ENCODE measurements around the gene YPEL1.
"Not testable (repeated sequence)": the region's sequence is repeated elsewhere in the genome, so short reads cannot be mapped to it uniquely, and the experiment has no call there.

YPEL1 gene

DNA sequence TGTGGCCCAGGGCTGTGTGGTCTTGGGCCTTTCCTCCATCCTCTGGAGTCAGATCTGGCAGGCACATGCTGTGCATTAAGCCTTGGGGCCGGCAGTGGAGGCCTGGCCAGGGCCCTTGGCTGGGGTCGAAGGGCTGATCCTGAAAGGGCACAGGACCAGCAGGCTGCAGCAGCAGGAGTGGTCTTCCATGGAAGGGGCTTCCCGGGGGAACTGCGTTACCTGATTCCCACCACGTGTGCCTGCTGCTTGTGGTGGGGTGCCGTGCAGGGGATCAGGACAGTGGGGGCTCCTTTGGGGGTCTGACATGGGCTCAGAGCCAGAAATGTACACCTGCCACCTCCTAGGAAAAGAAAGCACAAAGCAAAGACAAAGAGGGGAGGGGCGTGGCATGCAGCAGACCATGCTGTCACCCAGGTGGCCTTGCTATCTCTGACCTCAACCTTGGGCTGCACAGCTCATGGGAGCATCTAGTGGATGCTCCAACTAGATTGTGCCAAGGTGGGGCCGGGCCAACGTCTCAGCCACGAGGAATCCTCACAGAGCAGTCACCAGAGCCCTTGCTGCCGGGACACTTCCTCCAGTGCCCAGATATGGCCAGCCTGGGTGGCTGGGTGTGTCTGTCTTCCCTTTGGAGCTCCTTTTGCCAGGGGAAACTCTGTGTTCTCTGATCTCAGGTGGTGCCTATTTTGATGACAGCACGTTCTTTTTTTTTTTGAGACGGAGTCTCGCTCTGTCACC is 17.9 kb upstream of the YPEL1 start:
- 83 to 91% methylated on average over 12 to 13 of the region's 14 CpGs for WGBS, 2 experiments (ENCODE audit: insufficient coverage in 2 of 2)
- H3K9me3 ChIP-seq (ENCODE audit: control insufficient read depth, low read length), result no peaks in the 10 kb centered on the region
- H3K36me3 ChIP-seq (ENCODE audit: control insufficient read depth, insufficient read depth, low read length), result peaks cover 14% of the 10 kb centered on the region
- H3K4me3 ChIP-seq (ENCODE audit: extremely low read depth, insufficient read depth, low read length, poor library complexity, severe bottlenecking), result no peak overlapping the region
- no peak overlapping the region for H3K27ac ChIP-seq (ENCODE audit: low read depth, low read length, severe bottlenecking)
- peaks cover 20% of the 10 kb centered on the region for H3K4me1 ChIP-seq (ENCODE audit: control insufficient read depth, insufficient read depth, low read length, poor library complexity, severe bottlenecking)

DNA sequence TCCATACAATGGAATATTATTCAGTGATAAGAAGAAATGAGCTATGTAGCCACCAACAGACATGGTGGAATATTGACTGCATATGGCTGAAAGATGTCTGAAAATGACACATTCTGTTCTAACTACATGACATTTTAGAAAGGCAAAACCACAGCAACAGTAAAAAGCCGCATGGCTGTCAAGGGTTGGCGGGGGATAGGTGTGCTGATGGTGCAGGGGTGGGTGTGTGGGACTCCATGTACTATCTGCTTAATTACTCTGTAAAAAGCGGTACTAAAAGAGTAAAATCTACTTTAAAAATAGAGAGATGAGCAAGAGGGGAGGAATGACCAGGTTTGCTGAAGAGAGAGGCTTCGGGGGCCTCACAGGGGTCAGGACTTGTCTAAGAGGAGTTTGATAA is 16.7 kb upstream of the YPEL1 start:
- no peak overlapping the region for H3K27ac ChIP-seq (ENCODE audit: low read depth, low read length, severe bottlenecking)
- H3K36me3 ChIP-seq (ENCODE audit: control insufficient read depth, insufficient read depth, low read length), result peaks cover 6% of the 10 kb centered on the region
- H3K9me3 ChIP-seq (ENCODE audit: control insufficient read depth, low read length), result no peaks in the 10 kb centered on the region
- peaks cover 17% of the 10 kb centered on the region for H3K4me1 ChIP-seq (ENCODE audit: control insufficient read depth, insufficient read depth, low read length, poor library complexity, severe bottlenecking)
- WGBS, 2 experiments (ENCODE audit: insufficient coverage in 2 of 2), result 100% methylated on average over 1 of the region's 4 CpGs; no CpG with 5 or more reads in 1 of the 2 experiments
- no peak overlapping the region for H3K4me3 ChIP-seq (ENCODE audit: extremely low read depth, insufficient read depth, low read length, poor library complexity, severe bottlenecking)

DNA sequence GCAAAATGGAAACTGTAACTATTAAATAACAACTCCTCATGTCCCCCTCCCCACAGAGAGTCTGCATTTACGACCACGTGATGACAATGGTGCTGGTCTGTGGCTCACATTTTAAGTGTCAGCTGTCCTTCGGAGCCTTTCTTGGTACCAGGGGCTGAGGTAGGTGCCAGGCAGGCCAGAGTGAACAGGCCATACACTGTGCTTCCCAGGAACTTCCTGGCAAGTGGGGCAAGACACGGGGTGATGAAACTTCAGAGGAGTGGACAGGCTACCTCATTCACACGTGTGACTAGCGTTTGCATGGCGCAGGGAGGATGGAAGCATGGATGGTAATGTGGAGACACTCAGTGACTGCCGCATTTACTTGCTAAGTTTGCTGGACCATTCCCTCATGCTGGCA is 10.4 kb upstream of the YPEL1 start:
- no peaks in the 10 kb centered on the region for H3K36me3 ChIP-seq (ENCODE audit: control insufficient read depth, insufficient read depth, low read length)
- 89 to 100% methylated on average over 5 to 7 of the region's 8 CpGs for WGBS, 2 experiments (ENCODE audit: insufficient coverage in 2 of 2)
- no peak overlapping the region for H3K27ac ChIP-seq (ENCODE audit: low read depth, low read length, severe bottlenecking)
- H3K4me3 ChIP-seq (ENCODE audit: extremely low read depth, insufficient read depth, low read length, poor library complexity, severe bottlenecking), result no peak overlapping the region
- no peaks in the 10 kb centered on the region for H3K4me1 ChIP-seq (ENCODE audit: control insufficient read depth, insufficient read depth, low read length, poor library complexity, severe bottlenecking)
- H3K9me3 ChIP-seq (ENCODE audit: control insufficient read depth, low read length), result no peaks in the 10 kb centered on the region

DNA sequence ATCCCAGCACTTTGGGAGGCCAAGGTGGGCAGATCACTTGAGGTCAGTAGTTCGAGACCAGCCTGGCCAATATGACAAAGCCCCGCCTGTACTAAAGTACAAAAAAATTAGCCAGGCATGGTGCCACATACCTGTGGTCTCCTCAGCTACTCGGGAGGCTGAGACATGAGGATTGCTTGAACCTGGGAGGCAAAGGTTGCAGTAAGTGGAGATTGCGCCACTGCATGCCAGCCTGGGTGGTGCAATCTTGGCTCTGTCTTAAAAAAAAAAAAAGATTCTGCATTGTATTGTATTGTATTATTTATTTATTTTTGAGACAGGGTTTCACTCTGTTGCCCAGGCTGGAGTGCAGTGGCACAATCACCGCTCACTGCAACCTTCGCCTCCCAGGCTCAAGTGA is 9.3 kb upstream of the YPEL1 start:
- not testable (repeated sequence) for H3K36me3 ChIP-seq (ENCODE audit: control insufficient read depth, insufficient read depth, low read length); H3K9me3 ChIP-seq (ENCODE audit: control insufficient read depth, low read length); H3K4me1 ChIP-seq (ENCODE audit: control insufficient read depth, insufficient read depth, low read length, poor library complexity, severe bottlenecking); H3K27ac ChIP-seq (ENCODE audit: low read depth, low read length, severe bottlenecking); H3K4me3 ChIP-seq (ENCODE audit: extremely low read depth, insufficient read depth, low read length, poor library complexity, severe bottlenecking)
- 91 to 97% methylated on average over 4 to 5 of the region's 6 CpGs for WGBS, 2 experiments (ENCODE audit: insufficient coverage in 2 of 2)

DNA sequence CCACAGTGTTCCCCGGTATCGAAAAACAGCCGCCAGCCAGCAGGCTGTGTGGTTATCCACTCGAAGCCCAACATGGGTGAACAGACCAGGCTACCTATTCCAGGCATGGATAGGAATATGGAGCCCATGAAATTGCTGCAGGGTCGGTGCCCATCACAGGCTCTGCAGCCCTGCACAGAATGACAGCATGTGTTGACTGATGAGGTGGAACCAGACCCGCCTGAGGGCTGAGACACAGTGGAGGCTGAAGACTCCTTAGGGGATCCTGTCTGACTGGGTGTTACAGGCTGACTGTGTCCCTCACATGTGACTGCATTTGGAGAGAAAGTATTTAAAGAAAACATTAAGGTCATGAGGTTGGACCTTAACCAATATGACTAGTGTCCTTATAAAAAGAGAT is 6.2 kb upstream of the YPEL1 start:
- 87 to 93% methylated on average over 6 of the region's 6 CpGs for WGBS, 2 experiments (ENCODE audit: insufficient coverage in 2 of 2)
- no peaks in the 10 kb centered on the region for H3K9me3 ChIP-seq (ENCODE audit: control insufficient read depth, low read length)
- H3K27ac ChIP-seq (ENCODE audit: low read depth, low read length, severe bottlenecking), result no peak overlapping the region
- H3K4me3 ChIP-seq (ENCODE audit: extremely low read depth, insufficient read depth, low read length, poor library complexity, severe bottlenecking), result no peak overlapping the region
- no peaks in the 10 kb centered on the region for H3K36me3 ChIP-seq (ENCODE audit: control insufficient read depth, insufficient read depth, low read length)
- H3K4me1 ChIP-seq (ENCODE audit: control insufficient read depth, insufficient read depth, low read length, poor library complexity, severe bottlenecking), result no peaks in the 10 kb centered on the region

DNA sequence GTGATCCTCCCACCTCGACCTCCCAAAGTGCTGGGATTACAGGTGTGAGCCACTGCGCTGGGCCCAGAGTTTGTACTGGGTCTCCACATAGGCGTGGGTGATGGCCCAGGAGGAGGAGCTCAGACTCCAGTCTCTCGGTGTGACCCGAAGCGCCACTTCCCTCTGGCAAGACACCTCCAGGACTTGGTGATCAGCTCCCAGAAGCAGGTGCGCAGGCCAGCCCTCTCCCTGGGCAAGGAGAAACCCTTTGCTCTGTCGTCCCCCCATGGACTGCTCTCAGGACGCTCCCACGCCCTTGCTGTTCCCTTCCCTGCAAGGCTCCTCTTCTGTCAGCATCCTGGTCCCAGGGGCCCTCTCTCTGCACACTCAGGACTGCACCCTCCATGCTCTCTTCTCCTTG is 5.5 kb upstream of the YPEL1 start:
- Histone ChIP-seq H3K4me3 (ENCODE audit: extremely low read depth, insufficient read depth, low read length, poor library complexity, severe bottlenecking) (no peak overlapping the region), H3K9me3 (ENCODE audit: control insufficient read depth, low read length) (no peaks in the 10 kb centered on the region), H3K4me1 (ENCODE audit: control insufficient read depth, insufficient read depth, low read length, poor library complexity, severe bottlenecking) (no peaks in the 10 kb centered on the region), H3K27ac (ENCODE audit: low read depth, low read length, severe bottlenecking) (no peak overlapping the region), H3K36me3 (ENCODE audit: control insufficient read depth, insufficient read depth, low read length) (no peaks in the 10 kb centered on the region)
- 86% methylated on average over 10 of the region's 10 CpGs for WGBS, 2 experiments (ENCODE audit: insufficient coverage in 2 of 2)

DNA sequence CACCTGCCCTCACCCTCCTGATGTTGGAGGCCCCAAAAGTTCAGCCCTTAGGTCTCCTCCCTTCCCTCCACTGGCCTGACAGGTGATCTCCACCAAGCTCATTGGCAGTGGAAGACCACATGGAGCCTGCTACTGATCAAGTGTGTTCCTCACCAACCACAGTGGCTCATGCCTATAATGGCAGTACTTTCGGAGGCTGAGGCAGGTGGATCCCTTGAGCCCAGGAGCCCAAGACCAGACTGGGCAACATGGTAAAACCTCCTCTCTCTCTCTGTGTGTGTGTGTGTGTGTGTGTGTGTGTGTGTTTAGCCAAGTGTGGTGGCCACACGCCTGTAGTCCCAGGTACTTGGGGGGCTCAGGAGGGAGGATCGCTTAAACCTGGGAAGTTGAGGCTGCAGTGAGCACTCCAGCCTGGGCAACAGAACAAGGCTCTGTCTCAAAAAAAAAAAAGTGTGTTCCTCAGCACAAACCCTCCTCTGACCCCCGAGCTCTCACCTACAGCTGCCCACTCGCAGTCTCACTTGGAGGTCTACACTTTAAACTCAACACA is 4.3 kb upstream of the YPEL1 start:
- no peak overlapping the region for H3K27ac ChIP-seq (ENCODE audit: low read depth, low read length, severe bottlenecking)
- no peaks in the 10 kb centered on the region for H3K36me3 ChIP-seq (ENCODE audit: control insufficient read depth, insufficient read depth, low read length)
- H3K9me3 ChIP-seq (ENCODE audit: control insufficient read depth, low read length), result no peaks in the 10 kb centered on the region
- H3K4me1 ChIP-seq (ENCODE audit: control insufficient read depth, insufficient read depth, low read length, poor library complexity, severe bottlenecking), result no peaks in the 10 kb centered on the region
- no peak overlapping the region for H3K4me3 ChIP-seq (ENCODE audit: extremely low read depth, insufficient read depth, low read length, poor library complexity, severe bottlenecking)
- 90 to 91% methylated on average over 3 of the region's 5 CpGs for WGBS, 2 experiments (ENCODE audit: insufficient coverage in 2 of 2)

DNA sequence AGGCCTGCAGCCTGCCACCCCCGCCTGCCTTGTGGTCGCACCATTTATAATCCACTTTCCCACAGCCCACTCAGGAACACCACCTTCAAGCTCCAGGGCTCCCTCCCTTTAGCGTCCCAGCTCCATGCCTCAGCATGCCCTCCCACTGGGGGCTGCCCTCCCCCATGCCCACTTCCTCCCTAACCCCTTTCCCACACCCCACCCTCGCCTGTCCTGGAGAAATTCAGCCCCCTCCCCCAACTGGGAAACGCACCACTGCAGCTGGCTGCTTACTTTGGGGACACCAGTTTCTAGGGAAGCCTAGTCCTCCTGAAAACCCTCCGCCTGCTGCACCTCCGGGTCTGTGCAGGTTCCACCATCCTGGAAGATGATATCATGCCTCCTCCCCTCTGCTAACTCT is 3.4 kb upstream of the YPEL1 start:
- 73 to 79% methylated on average over 2 to 7 of the region's 7 CpGs for WGBS, 2 experiments (ENCODE audit: insufficient coverage in 2 of 2)

DNA sequence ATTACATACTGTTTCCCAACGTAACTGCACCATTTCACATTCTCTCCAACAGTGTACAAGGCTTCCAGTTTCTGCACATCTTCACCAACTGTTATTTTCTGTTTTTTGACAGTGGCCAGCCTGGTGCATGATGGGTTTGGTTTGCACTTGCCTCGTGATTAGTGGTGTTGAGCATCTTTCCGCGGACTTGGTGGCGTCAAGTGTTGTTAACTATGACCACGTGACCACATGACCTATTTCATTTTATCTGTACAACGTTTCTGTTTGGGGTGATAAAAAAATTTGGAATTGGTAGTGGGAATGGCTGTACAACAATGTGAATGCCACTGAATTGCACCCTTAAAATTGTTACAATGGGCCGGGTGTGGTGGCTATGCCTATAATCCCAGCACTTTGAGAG is 2.5 kb upstream of the YPEL1 start:
- no peak overlapping the region for H3K27ac ChIP-seq (ENCODE audit: low read depth, low read length, severe bottlenecking)
- no peak overlapping the region for H3K4me3 ChIP-seq (ENCODE audit: extremely low read depth, insufficient read depth, low read length, poor library complexity, severe bottlenecking)
- H3K36me3 ChIP-seq (ENCODE audit: control insufficient read depth, insufficient read depth, low read length), result no peaks in the 10 kb centered on the region
- WGBS, 2 experiments (ENCODE audit: insufficient coverage in 2 of 2), result 96 to 100% methylated on average over 1 to 4 of the region's 8 CpGs
- H3K4me1 ChIP-seq (ENCODE audit: control insufficient read depth, insufficient read depth, low read length, poor library complexity, severe bottlenecking), result no peaks in the 10 kb centered on the region
- no peaks in the 10 kb centered on the region for H3K9me3 ChIP-seq (ENCODE audit: control insufficient read depth, low read length)

More for the DNA sequence above, 3.4 kb upstream of the YPEL1 start:
- no peaks in the 10 kb centered on the region for H3K36me3 ChIP-seq (ENCODE audit: control insufficient read depth, insufficient read depth, low read length)
- no peak overlapping the region for H3K4me3 ChIP-seq (ENCODE audit: extremely low read depth, insufficient read depth, low read length, poor library complexity, severe bottlenecking)
- no peaks in the 10 kb centered on the region for H3K9me3 ChIP-seq (ENCODE audit: control insufficient read depth, low read length)
- H3K27ac ChIP-seq (ENCODE audit: low read depth, low read length, severe bottlenecking), result no peak overlapping the region
- H3K4me1 ChIP-seq (ENCODE audit: control insufficient read depth, insufficient read depth, low read length, poor library complexity, severe bottlenecking), result no peaks in the 10 kb centered on the region

DNA sequence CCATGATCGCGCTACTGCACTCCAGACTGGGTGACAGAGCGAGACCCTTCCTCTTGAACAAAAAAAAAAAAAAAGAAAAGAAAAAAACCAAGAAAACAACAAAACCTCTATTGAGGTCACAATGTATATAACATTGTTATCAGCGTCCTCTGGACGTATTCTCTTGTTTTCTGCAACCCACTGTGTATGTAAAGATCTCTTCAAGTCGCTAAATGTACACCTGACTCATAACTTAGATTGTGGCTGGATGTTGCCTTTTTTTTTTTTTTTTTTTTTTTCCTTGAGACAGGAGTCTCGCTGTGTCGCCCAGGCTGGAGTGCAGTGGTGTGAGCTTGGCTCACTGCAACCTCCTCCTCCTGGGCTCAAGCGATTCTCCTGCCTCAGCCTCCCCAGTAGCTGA is 1.4 kb upstream of the YPEL1 start:
- H3K27ac ChIP-seq (ENCODE audit: low read depth, low read length, severe bottlenecking), result no peak overlapping the region
- WGBS, 2 experiments (ENCODE audit: insufficient coverage in 2 of 2), result 86% methylated on average over 4 of the region's 9 CpGs; no CpG with 5 or more reads in 1 of the 2 experiments

DNA sequence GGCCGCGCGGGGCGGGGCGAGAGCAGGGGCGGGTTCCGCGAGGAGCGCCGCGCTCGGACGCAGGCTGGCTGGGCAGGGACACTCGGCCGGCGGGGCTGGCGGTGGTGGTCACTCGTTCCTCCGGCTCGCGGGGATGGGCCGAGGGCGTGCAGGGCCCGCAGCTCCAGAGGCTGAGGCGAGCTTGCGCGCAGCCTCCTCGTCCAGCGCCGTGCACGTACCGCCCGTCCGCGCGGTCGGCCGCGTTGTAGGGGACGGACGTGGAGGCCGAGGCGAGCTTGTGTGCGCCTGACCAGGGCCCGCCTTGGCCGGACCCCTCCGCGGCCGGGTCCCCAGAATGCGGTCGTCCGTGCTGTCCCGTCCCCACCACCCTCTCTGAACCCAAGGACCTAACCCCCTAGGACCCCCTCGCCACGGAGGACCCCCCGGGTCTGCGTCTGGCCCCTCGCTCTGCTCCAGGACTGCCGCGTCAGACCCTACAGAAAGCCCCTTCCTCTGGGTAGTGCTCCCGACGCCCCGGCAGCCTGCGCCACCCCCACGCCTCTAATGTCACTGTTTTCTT is 569 bp upstream of the YPEL1 start:
- WGBS, 2 experiments (ENCODE audit: insufficient coverage in 2 of 2), result 2 to 8% methylated on average over 48 to 51 of the region's 65 CpGs
- H3K36me3 ChIP-seq (ENCODE audit: control insufficient read depth, insufficient read depth, low read length), result no peaks in the 10 kb centered on the region
- peak overlapping the region; percentile 35 for H3K4me3 ChIP-seq (ENCODE audit: extremely low read depth, insufficient read depth, low read length, poor library complexity, severe bottlenecking)
- no peaks in the 10 kb centered on the region for H3K9me3 ChIP-seq (ENCODE audit: control insufficient read depth, low read length)
- H3K27ac ChIP-seq (ENCODE audit: low read depth, low read length, severe bottlenecking), result no peak overlapping the region
- H3K4me1 ChIP-seq (ENCODE audit: control insufficient read depth, insufficient read depth, low read length, poor library complexity, severe bottlenecking), result no peaks in the 10 kb centered on the region

More for the DNA sequence above, 1.4 kb upstream of the YPEL1 start:
- H3K4me1 ChIP-seq (ENCODE audit: control insufficient read depth, insufficient read depth, low read length, poor library complexity, severe bottlenecking), result no peaks in the 10 kb centered on the region
- H3K36me3 ChIP-seq (ENCODE audit: control insufficient read depth, insufficient read depth, low read length), result no peaks in the 10 kb centered on the region
- H3K4me3 ChIP-seq (ENCODE audit: extremely low read depth, insufficient read depth, low read length, poor library complexity, severe bottlenecking), result no peak overlapping the region
- no peaks in the 10 kb centered on the region for H3K9me3 ChIP-seq (ENCODE audit: control insufficient read depth, low read length)

All from mesodermal cell (in vitro differentiated cells).